Measurements from ENCODE around the gene MNS1.

DNA sequence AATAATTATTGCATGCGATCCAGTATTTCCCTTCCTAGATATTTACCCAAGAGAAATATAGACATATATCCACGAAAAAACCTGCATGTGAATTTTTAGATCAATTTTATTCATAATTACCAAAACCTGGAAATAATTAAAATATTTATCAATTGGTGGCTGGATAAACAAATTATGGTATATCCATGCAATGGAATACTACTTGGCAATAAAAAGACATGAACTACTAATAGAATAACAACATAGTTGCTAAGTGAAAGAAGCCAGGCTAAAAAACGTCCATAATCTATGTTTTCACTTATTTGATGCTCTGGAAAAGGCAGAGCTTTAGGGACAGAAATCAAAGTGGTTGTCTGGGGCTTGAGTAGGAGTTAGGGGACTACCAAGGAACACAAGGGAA is 79.0 kb downstream of the MNS1 start:
- TF ChIP-seq GATA3 (IDR thresholded peaks at IDR 0.05; ENCODE audit: low read depth, low read length) (no peak), GATA2 (IDR thresholded peaks at IDR 0.05; ENCODE audit: low read depth, low read length) (no peak)

Measured in SH-SY5Y (cell line).